ENCODE results near the gene AFDN.
"Not testable (repeated sequence)": the region's sequence is repeated elsewhere in the genome, so short reads cannot be mapped to it uniquely, and the experiment has no call there.

The AFDN gene

GRCh38 chr6:167985911-167986595 lies 159.3 kb downstream of the AFDN start:
- DNase-seq: no peak

DNA sequence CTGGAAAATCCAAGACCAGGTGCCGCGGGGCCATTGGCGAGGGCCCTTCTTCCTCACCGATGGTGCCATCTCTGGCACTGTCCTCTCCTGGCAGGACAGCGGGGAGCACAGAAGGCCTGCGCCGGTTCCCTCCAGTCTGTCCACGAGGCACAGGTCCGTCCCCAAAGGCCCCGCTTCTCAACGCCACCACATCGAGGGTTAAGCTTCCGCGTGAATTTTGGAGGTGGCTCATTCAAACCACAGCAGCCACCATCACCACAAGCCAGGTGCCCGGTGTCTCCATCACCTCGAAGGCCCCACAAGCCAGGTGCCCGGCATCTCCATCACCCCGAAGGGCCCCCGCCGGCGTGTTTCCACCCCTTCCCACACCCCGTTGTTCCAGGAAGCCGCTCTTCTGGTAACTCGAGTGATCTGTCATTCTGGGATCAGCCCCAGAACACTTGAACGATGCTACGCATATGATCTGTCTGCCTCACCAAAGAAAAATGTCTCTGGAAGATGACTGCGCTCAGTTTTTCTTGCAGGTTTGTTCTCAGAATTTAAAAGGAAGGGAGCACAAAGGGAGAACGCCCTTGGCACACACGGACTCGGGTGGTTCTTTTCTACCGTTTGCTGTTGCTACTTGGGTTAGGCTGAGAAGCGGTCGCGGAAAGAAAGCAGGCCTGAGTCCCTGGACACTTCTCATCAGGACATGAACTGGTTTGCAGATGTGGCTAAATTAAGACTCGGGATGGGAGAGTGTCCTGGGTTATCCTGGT lies 160.9 kb downstream of the AFDN start:
- DNase-seq: no peak

- DNase-seq: no peak
Measured at GRCh38 chr6:167988154-167988495, 161.4 kb downstream of the AFDN start.

- DNase-seq: no peak
Measured at GRCh38 chr6:167988945-167989841, 162.5 kb downstream of the AFDN start.

- no peak for DNase-seq
Measured at GRCh38 chr6:167990016-167990945, 163.6 kb downstream of the AFDN start.

DNA sequence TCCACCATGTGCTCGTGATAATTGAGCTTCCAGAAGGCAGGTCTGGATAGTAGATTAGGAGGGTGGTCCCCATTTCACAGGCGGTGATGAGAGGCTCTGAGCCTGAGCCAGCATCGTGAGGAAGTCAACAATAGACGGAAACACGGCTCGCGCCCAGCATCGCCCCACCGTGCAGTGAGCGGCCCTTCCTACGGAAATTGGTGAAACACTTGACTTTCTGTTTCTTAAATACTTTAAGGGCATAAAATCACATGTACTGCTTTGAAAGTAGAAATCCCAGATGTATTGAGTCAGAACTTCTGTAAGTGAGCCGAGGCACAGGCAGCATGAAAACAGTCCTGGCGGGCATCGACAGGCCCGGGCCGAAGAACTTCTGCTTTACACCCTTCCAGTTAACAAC lies 166.5 kb downstream of the AFDN start:
- no peak for DNase-seq

GRCh38 chr6:167993831-167994230 lies 167.1 kb downstream of the AFDN start:
- no peak for DNase-seq

DNA sequence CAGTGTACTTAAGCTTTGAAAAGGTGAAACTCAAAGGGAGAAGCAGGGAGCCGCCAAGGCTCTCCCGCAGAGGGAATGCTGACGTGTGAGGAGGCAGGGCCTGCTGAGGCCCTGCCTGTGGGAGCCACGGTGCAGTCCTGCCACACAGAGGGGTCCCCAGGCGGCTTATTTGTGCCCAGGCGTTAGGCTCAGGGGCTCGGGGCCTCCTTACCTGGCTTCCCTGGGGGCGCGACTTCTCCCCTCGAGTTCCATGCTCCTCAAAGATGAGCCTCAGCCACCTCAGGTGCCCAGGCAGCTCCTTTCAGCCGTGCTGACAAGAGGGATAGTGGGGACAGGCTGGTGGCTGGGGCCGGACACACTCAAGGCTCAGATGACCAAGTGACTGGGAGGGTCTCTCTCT lies 168.6 kb downstream of the AFDN start:
- no peak for DNase-seq

GRCh38 chr6:167995731-167996151 lies 169.0 kb downstream of the AFDN start:
- DNase-seq: no peak

DNA sequence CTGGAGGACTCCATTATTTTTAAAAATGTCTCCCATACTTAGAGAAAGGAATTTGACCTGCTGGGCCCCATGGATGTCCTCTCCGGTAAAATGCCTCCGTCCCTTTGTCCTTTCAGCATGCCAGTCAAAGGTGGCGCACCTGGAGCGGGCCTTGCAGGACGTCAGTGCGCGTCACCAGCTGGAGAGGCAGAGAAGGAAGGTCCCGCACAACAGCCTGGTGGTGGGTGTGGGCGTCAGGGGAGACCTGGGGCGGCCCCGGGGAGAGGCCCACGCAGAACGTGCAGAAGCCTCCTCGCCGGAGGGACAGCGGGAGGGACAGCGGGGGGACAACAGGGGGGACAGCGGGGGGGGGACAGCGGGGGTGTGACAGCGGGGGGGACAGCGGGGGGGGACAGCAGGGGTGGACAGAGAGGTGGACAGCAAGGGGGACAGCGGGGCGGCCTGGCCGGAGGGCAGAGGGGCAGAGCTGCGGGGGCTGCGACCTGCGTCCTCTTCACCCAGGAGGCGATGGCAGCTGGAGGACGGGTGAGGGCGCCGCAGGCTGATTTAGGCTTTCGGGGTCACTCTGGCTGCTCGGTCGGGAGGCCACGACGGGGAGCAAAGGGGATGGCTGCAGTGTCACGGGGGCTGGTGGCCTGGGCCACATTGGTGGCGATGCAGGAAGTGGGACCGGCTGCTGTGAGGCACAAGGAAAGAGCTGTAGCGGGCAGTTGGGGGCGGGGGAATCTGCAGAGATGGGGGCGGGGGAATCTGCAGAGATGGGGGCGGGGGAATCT lies 169.9 kb downstream of the AFDN start:
- no peak for DNase-seq

GRCh38 chr6:167997642-167998041 lies 170.9 kb downstream of the AFDN start, which contains the start of gene KIF25:
TSS of gene KIF25 (plus strand) at chr6:167997671. CDS start at chr6:168029586, 31,915 bp downstream.
- no peak for DNase-seq

- no peak for DNase-seq
Measured at GRCh38 chr6:167998215-167998614, 171.5 kb downstream of the AFDN start.

DNA sequence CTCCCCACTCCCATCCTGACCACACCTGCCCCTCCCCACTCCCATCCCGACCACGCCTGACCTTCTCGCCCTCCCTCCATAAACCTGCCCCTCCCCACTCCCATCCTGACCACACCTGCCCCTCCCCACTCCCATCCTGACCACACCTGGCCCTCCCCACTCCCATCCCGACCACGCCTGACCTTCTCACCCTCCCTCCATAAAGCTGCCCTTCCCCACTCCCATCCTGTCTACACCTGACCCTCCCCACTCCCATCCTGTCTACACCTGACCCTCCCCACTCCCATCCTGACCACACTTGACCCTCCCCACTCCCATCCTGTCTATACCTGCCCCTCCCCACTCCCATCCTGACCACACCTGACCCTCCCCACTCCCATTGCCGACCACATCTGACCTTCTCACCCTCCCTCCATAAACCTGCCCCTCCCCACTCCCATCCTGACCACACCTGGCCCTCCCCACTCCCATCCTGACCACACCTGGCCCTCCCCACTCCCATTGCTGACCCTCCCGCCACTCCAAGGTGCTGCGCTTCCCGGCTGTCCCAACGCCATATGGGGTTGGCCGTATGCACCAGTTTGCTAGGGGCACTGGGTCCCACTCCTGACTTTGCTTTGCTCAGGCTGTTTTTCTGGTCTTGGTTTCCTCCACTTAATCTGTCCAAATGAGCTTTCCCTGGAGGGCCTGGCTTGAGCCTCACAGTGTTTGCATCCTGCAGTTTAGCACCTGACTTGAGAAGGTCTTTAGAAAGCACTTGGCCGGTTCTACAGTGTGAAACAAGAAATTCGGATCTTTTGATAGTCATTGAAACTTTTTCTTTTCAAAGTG lies 173.7 kb downstream of the AFDN start:
- DNase-seq: no peak

DNA sequence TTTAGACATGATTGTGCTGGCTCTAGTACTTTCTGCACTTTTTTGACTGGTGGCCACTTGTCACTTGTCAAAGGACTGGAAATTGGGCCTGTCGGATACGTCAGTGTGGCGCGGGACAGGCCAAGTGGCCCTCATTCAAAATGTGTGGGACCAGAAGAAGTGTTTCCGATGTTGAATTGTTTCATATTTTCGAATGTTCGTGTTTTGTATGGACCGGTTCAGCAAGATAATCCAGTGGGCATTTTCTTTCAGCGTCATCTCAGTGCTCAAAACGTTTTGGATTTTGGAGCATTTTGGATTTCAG lies 174.3 kb downstream of the AFDN start:
- no peak for DNase-seq

- not testable (repeated sequence) for DNase-seq
Measured at GRCh38 chr6:168001514-168001913, 174.8 kb downstream of the AFDN start.

DNA sequence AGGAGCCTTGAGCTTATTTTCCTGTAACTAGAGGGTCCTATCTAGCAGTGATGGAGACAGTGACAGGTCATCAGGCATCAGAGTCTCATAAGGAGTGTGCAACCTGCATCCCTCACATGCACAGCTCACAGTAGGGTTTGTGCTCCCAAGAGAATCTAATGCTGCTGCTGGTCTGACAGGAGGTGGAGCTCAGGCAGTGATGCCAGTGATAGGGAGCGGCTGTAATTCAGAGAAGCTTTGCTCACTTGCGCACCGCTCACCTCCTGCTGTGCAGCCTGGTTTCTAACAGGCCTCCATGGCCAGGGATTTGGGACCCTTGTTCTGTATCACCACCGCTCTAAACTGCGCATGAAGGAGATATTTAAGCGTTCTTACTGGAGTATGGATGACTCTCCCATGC lies 176.1 kb downstream of the AFDN start:
- no peak for DNase-seq

GRCh38 chr6:168004023-168004422 lies 177.3 kb downstream of the AFDN start:
- no peak for DNase-seq

- DNase-seq: no peak
Measured at GRCh38 chr6:168004945-168005344, 178.2 kb downstream of the AFDN start.

DNA sequence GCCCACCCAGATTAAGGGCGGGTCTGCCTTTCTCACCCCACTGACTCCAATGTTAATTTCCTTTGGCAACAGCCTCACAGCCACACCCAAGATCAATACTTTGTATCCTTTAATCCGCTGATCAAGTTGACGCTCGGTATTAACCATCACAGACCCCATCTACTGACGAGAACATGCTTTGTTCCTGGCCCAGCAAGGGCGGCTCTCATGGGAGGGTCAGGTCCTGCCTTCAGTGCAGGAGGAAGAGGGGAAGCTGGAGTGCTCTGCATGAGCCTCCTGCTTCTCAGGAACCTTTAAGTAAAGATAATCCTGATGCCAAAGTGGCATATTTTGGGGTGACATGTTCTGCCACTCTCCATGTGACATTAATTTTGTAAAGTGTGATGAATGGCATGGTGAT lies 179.1 kb downstream of the AFDN start:
- DNase-seq: no peak

GRCh38 chr6:168007592-168008338 lies 181.1 kb downstream of the AFDN start:
- DNase-seq: peak; percentile 97
